Panc1 (cell line): ENCODE data around the gene SLC9C1. TPM values are rescaled to one million over a fixed set of nuclear protein-coding genes. Genes with fewer than 3 reads are reported as not detected.

ENCODE experiments used
- ATAC-seq: fragments of 200-7000 bp; cut with Tn5 transposase; 2 replicates; pipeline ENCODE4 v1.9.1; 2020; ENCODE audit warnings: mild to moderate bottlenecking, moderate library complexity
- BruUV-seq: library from RNA; stranded (reverse); fragments of 400-500 nt; replicated peaks from 2 replicates; lab custom pipeline; 2021; lab: Mats Ljungman, UMichigan
- CTCF ChIA-PET: fragments of 300-600 bp; sonication (Branson Sonifier 250); formaldehyde crosslinking; loops from one replicate; lab custom pipeline; 2022; ENCODE audit warnings: antibody characterized with exemption; lab: Charles Lee
- POLR2A ChIA-PET: fragments of 300-600 bp; sonication (Branson Sonifier 250); formaldehyde crosslinking; loops from one replicate; lab custom pipeline; 2022; ENCODE audit warnings: antibody characterized with exemption; lab: Charles Lee
- DNase-seq: peaks from one replicate; pipeline ENCODE4 v3.0.0-alpha.2; 2010; ENCODE audit warnings: low read depth, low spot score
- H3K27ac ChIP-seq: 2 replicates; pipeline ENCODE4 v1.5.1; 2011; ENCODE audit warnings: mild to moderate bottlenecking, low read length, inconsistent platforms
- H3K27me3 ChIP-seq: fragments of 200-500 bp; sonication (Bioruptor generic); 2 replicates; pipeline ENCODE4 v1.6.0; 2014; ENCODE audit warnings: low read length, inconsistent platforms; ENCODE audit not compliant: control insufficient read depth, insufficient read depth
- H3K36me3 ChIP-seq: fragments of 200-500 bp; sonication (Bioruptor generic); 2 replicates; pipeline ENCODE4 v1.5.1; 2014; ENCODE audit warnings: inconsistent platforms, mild to moderate bottlenecking, low read length, moderate library complexity; ENCODE audit not compliant: control insufficient read depth, insufficient read depth
- H3K4me1 ChIP-seq: 2 replicates; pipeline ENCODE4 v1.5.1; 2011; ENCODE audit warnings: inconsistent platforms, mild to moderate bottlenecking, low read length, moderate library complexity; ENCODE audit not compliant: control insufficient read depth, insufficient read depth
- H3K4me3 ChIP-seq, 2 experiments: 2 replicates each; pipeline ENCODE4 v1.5.1; 2011 to 2012; ENCODE audit warnings: low read depth in 2 of 2, low read length in 2 of 2, mild to moderate bottlenecking in 2 of 2, inconsistent platforms in 1 of 2, moderate library complexity in 1 of 2
- H3K9me3 ChIP-seq: fragments of 200-500 bp; sonication (Bioruptor generic); 2 replicates; pipeline ENCODE4 v1.5.1; 2014; ENCODE audit warnings: low read depth, mild to moderate bottlenecking, inconsistent platforms, low read length, moderate library complexity; ENCODE audit not compliant: control insufficient read depth, insufficient read depth
- POLR2AphosphoS5 ChIP-seq: IDR thresholded peaks from 2 replicates; pipeline ENCODE4 v1.6.1; 2012; ENCODE audit warnings: mild to moderate bottlenecking, low read depth, low read length, moderate library complexity
- SIN3A ChIP-seq: IDR thresholded peaks from 2 replicates; pipeline ENCODE4 v1.6.1; 2012; ENCODE audit warnings: low read depth, mild to moderate bottlenecking, low read length, moderate library complexity, borderline replicate concordance; ENCODE audit not compliant: insufficient read depth
- TCF7L2 ChIP-seq: IDR thresholded peaks from 2 replicates; pipeline ENCODE4 v1.6.1; 2011; ENCODE audit warnings: mild to moderate bottlenecking, low read depth, low read length, inconsistent platforms
- in situ Hi-C: cut with HindIII; loops from 2 replicates; pipeline ENCODE4 v1.10.0; 2016; ENCODE audit warnings: low sequenced_read_pairs, low pct_unique_long_range_greater_than_20kb
- intact Hi-C: fragments of 100-400 bp; cut with micrococcal nuclease; formaldehyde crosslinking; loops from one replicate; pipeline ENCODE4 v1.10.0; 2022; ENCODE audit not compliant: unreplicated experiment
- total RNA-seq: library from RNA; stranded (reverse); gene quantifications from one replicate; pipeline ENCODE4 v1.2.1, GENCODE V29; 2021; ENCODE audit not compliant: unreplicated experiment
- TF ChIP-seq, protein P1 (sequence below), 2 experiments: IDR thresholded peaks; 2 replicates each; pipeline ENCODE4 v1.6.1; 2011 to 2012; ENCODE audit warnings: low read depth in 2 of 2, control low read depth in 1 of 2, low read length in 1 of 2, mild to moderate bottlenecking in 1 of 2, moderate library complexity in 1 of 2; ENCODE audit not compliant: insufficient read depth in 1 of 2
- TF ChIP-seq, protein P2 (sequence below): fragments of 450-650 bp; IDR thresholded peaks from 2 replicates; pipeline ENCODE4 v1.5.1; 2017; ENCODE audit warnings: mild to moderate bottlenecking

Gene SLC9C1
- total RNA-seq, 1 experiment from 2014 or later = not detected

DNA sequence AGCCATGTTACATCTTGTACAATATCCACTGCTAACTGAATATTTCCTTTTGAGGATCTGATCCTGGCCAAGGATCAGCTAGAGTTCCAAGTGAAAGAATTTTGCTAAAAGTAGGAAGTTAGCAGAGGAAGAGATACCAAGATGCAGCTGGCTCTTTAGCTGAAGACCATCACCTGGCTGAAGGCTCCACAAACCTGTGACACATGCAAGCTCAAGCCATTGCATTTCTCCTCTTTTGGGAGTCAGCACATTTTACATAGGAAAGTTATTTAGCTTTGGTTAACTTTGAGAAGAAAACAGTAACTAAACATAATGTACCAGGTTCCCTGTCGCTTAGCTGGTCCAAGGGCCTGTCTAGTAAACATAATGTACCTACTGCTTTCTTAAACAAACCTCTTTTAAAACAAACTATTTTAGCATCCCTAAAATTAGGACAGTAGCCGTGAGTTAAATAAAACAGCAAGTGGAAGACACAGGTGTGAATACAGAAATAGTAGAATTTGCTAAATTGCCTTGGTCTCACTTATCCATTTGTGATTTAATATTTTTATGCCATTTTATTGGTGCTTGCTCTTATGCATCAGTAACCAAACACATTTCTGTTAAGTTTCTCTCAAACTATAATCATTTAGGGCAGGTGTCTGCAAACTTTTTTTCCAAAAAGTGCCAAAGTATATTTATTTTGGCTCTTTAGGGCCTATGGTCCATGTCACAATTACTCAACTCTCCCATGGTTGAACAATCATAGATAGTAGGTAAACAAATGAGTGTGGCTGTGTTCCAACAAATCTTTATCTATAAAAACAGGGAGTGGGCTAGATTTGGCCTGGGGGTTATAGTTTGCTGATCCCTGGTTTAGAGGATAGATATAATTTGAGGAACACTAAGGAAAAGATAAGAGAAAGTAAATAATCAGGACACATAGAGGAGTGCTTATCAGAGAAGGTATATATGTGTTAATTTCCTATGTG, 172.2 kb downstream of the SLC9C1 start:
- H3K27me3 ChIP-seq = no peaks in the 10 kb centered on the region
- BruUV-seq = no TSS peak

DNA sequence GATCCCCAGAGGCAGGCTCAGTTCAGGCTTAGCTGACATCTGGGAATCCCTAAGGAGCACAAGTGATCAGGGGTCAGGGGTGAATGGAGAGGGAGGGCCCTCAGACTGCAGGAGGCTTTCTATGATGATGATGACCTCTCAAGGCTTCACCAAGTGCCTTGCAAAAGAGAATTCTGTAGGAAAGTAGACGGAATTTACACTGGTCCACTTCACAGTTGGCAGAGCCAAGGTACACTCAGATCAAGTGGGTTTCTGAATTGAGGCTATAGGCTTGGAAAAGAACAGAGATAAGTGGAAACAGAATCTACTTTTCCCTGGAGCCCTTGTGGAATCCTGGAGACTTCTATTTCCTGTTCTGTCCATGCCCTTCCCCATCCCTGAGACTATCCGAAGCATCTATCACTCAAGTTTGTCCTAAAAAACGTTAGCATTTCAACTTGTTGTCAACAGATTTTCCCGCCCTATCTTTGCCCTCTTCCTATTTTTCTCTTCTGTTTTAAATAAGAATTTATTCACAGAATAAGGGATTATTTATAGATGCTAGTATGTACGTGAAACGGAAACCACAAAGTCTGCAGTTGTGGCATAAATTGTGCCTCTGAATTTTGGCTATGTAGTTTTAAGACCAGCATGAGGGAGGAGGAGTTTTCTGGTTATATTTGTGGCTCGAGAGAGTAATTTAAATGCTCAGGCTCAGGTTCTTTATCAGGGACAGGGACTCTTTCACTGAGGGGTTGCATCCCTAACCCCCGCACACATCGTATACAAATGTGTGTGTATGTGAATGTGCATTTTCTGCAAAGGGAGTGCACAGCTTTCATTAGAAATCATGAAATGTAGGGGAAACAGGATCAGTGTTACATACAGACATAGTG, 173.8 kb downstream of the SLC9C1 start:
- POLR2A ChIA-PET = no interaction called here
- no peaks in the 10 kb centered on the region for H3K9me3 ChIP-seq
- intact Hi-C loops = no loop called here
- CTCF ChIA-PET = no interaction called here
- no peak for DNase-seq
- H3K4me1 ChIP-seq = no peaks in the 10 kb centered on the region
- H3K36me3 ChIP-seq = no peaks in the 10 kb centered on the region
- no peak for ATAC-seq
- in situ Hi-C loops = no loop called here
- no peak for TF ChIP-seq SIN3A
- TF ChIP-seq, protein P1, sequence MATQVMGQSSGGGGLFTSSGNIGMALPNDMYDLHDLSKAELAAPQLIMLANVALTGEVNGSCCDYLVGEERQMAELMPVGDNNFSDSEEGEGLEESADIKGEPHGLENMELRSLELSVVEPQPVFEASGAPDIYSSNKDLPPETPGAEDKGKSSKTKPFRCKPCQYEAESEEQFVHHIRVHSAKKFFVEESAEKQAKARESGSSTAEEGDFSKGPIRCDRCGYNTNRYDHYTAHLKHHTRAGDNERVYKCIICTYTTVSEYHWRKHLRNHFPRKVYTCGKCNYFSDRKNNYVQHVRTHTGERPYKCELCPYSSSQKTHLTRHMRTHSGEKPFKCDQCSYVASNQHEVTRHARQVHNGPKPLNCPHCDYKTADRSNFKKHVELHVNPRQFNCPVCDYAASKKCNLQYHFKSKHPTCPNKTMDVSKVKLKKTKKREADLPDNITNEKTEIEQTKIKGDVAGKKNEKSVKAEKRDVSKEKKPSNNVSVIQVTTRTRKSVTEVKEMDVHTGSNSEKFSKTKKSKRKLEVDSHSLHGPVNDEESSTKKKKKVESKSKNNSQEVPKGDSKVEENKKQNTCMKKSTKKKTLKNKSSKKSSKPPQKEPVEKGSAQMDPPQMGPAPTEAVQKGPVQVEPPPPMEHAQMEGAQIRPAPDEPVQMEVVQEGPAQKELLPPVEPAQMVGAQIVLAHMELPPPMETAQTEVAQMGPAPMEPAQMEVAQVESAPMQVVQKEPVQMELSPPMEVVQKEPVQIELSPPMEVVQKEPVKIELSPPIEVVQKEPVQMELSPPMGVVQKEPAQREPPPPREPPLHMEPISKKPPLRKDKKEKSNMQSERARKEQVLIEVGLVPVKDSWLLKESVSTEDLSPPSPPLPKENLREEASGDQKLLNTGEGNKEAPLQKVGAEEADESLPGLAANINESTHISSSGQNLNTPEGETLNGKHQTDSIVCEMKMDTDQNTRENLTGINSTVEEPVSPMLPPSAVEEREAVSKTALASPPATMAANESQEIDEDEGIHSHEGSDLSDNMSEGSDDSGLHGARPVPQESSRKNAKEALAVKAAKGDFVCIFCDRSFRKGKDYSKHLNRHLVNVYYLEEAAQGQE (IDR thresholded peaks at IDR 0.05; ENCODE audit: insufficient read depth in 1 of 2, low read depth in 2 of 2, low read length in 1 of 2) = no peak
- no peaks in the 10 kb centered on the region for H3K27me3 ChIP-seq
- no peak overlapping the region for H3K4me3 ChIP-seq
- BruUV-seq = no TSS peak
- no peak overlapping the region for H3K27ac ChIP-seq

More for the DNA sequence above, 172.2 kb downstream of the SLC9C1 start:
- in situ Hi-C loops = no loop called here
- Histone ChIP-seq H3K4me1 (no peaks in the 10 kb centered on the region; the same call in 1 of the 2 replicates), H3K9me3 (no peaks in the 10 kb centered on the region), H3K4me3 (no peak overlapping the region), H3K36me3 (no peaks in the 10 kb centered on the region), H3K27ac (no peak overlapping the region)
- ChIA-PET POLR2A (no interaction called here), CTCF (no interaction called here)
- ATAC-seq (no peak), DNase-seq (no peak)
- intact Hi-C loops = no loop called here
- TF ChIP-seq, protein P1 (IDR thresholded peaks at IDR 0.05; ENCODE audit: insufficient read depth in 1 of 2, low read depth in 2 of 2, low read length in 1 of 2) = no peak
- TF ChIP-seq, protein P2, sequence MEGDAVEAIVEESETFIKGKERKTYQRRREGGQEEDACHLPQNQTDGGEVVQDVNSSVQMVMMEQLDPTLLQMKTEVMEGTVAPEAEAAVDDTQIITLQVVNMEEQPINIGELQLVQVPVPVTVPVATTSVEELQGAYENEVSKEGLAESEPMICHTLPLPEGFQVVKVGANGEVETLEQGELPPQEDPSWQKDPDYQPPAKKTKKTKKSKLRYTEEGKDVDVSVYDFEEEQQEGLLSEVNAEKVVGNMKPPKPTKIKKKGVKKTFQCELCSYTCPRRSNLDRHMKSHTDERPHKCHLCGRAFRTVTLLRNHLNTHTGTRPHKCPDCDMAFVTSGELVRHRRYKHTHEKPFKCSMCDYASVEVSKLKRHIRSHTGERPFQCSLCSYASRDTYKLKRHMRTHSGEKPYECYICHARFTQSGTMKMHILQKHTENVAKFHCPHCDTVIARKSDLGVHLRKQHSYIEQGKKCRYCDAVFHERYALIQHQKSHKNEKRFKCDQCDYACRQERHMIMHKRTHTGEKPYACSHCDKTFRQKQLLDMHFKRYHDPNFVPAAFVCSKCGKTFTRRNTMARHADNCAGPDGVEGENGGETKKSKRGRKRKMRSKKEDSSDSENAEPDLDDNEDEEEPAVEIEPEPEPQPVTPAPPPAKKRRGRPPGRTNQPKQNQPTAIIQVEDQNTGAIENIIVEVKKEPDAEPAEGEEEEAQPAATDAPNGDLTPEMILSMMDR = no peak
- no peak for TF ChIP-seq POLR2AphosphoS5
- TF ChIP-seq SIN3A = no peak
- no peak for TF ChIP-seq TCF7L2
